Heart right ventricle (tissue), 16 donors: Measurements from ENCODE around the gene SLC9C1. TPM values are rescaled to one million over a fixed set of nuclear protein-coding genes. Genes with fewer than 3 reads are reported as not detected.

Experiments used
- ATAC-seq, 8 donors: fragments of 200-7000 bp; cut with Tn5 transposase; one replicate each; pipeline ENCODE4 v1.9.1; 2020; ENCODE audit warnings: mild to moderate bottlenecking in 8 of 8, moderate library complexity in 8 of 8, moderate number of reproducible peaks in 1 of 8
- DNase-seq, 2 donors: peaks; one replicate each; pipeline ENCODE4 v3.0.0-alpha.2; 2020
- H3K27ac ChIP-seq, 10 donors: fragments of 200-600 bp; sonication (generic) in 2 of 10; one replicate each; pipeline versions ENCODE4 v1.5.0 to v1.8.0; 2020 to 2022; ENCODE audit warnings: mild to moderate bottlenecking in 3 of 10
- H3K27me3 ChIP-seq, 7 donors: fragments of 200-600 bp; one replicate each; pipeline ENCODE4 v1.8.0; 2021 to 2022; ENCODE audit warnings: mild to moderate bottlenecking in 2 of 7
- H3K36me3 ChIP-seq, 9 donors: fragments of 200-600 bp; sonication (generic) in 1 of 9; one replicate each; pipeline versions ENCODE4 v1.5.0 to v1.8.0; 2020 to 2022; ENCODE audit warnings: mild to moderate bottlenecking in 2 of 9
- H3K4me1 ChIP-seq, 9 donors: fragments of 200-600 bp; sonication (generic) in 1 of 9; one replicate each; pipeline versions ENCODE4 v1.5.0 to v1.8.0; 2020 to 2022; ENCODE audit warnings: mild to moderate bottlenecking in 4 of 9
- H3K4me3 ChIP-seq, 10 donors: fragments of 200-600 bp; sonication (generic) in 2 of 10; one replicate each; pipeline versions ENCODE4 v1.5.0 to v1.8.0; 2020 to 2022; ENCODE audit warnings: mild to moderate bottlenecking in 7 of 10, moderate library complexity in 2 of 10
- H3K9me3 ChIP-seq, 11 donors: fragments of 200-600 bp in 10 of 11; sonication (generic) in 2 of 11; one replicate each; pipeline versions ENCODE4 v1.5.0 to v1.8.0; 2013 to 2022; ENCODE audit warnings: mild to moderate bottlenecking in 2 of 11, control low read depth in 1 of 11, moderate library complexity in 1 of 11
- WGBS, 2 donors: extraction: QIAGEN DNeasy Blood & Tissue Kit; methylation state at CpG; one replicate each; pipeline ENCODE4 v1.1.7; 2013; ENCODE audit warnings: inconsistent platforms in 1 of 2; 5-methylcytosine and 5-hydroxymethylcytosine counted together
- intact Hi-C, 10 donors: fragments of 100-400 bp; cut with DNase I; formaldehyde crosslinking; loops; one replicate each; pipeline versions ENCODE4 v1.11.1 to v1.14.2; 2022
- polyA plus RNA-seq, 2 donors: library from polyadenylated mRNA; stranded (reverse); fragments of 200-250 nt; gene quantifications; one replicate each; pipeline ENCODE4 v1.2.3, GENCODE V29; 2013
- total RNA-seq, 10 donors: library from RNA; stranded (reverse); fragmentation: NEBNext Ultra II Directional in 3 of 10; extraction: Animal tissue kit (Norgen Biotek cat#: 25700) in 3 of 10; gene quantifications; one replicate each; pipeline versions ENCODE4 v1.2.1 to v1.2.4, GENCODE V29; 2021 to 2023
- TF ChIP-seq, protein P1 (sequence below), 9 donors: fragments of 200-600 bp; sonication (generic) in 2 of 9; IDR thresholded peaks; one replicate each; pipeline versions ENCODE4 v1.5.0 to v1.8.0; 2021 to 2022; ENCODE audit warnings: antibody characterized with exemption in 9 of 9, mild to moderate bottlenecking in 5 of 9, moderate library complexity in 1 of 9
- donor health status: Arrhythmogenic right ventricular cardiomyopathy.
- donor health status: ischemic (EF 13 %, LVEDD 7.1; RV severe dilation, severe dysfunction).
- donor health status: healthy with polysubstance abuse.
- donor health status: DM: no; HTN: yes; CAD: no.
- donor health status: DM: no; HTN: no; CAD: no.
- donor health status: ischemic (EF 25% LVEDD 6.9; RV normal size, moderate dysfunction).
- donor health status: ischemic (EF 25% LVEDD 5.7; RV mildly dilated, moderate dysfunction).
- donor health status: healthy.
- donor health status: DM: yes; HTN: yes; CAD: no.
- donor health status: Ischemic cardiomyopathy.
- donor health status: ischemic (EF 35%, LVEDD 5.7; RV mildly dilated, moderate dysfunction).
- donor health status: nonischemic (EF 11% LVEDD 7.7; RV severe dilation, severe dysfunction).
- donor health status: DM: yes; HTN: yes; CAD: no.
- donor health status: PGD.
- donor health status: ischemic (EF 29% LVEDD 5.4; RV normal size, mild dysfunction).
- donor health status: nonischemic (EF 23%, LVEDD 6.1; RV moderate dilation, normal function).

The SLC9C1 gene
- total and polyA plus RNA-seq, 12 donors: 0.10 to 2.2 (median 1.5) TPM

GRCh38 chr3:112171144-112171543 is 122.9 kb downstream of the SLC9C1 start:
- intact Hi-C loops: no loop called here
- TF ChIP-seq, protein P1, sequence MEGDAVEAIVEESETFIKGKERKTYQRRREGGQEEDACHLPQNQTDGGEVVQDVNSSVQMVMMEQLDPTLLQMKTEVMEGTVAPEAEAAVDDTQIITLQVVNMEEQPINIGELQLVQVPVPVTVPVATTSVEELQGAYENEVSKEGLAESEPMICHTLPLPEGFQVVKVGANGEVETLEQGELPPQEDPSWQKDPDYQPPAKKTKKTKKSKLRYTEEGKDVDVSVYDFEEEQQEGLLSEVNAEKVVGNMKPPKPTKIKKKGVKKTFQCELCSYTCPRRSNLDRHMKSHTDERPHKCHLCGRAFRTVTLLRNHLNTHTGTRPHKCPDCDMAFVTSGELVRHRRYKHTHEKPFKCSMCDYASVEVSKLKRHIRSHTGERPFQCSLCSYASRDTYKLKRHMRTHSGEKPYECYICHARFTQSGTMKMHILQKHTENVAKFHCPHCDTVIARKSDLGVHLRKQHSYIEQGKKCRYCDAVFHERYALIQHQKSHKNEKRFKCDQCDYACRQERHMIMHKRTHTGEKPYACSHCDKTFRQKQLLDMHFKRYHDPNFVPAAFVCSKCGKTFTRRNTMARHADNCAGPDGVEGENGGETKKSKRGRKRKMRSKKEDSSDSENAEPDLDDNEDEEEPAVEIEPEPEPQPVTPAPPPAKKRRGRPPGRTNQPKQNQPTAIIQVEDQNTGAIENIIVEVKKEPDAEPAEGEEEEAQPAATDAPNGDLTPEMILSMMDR (IDR thresholded peaks at IDR 0.05): no peak
- WGBS, 2 donors: 91 to 94% methylated on average over 3 of the region's 3 CpGs

DNA sequence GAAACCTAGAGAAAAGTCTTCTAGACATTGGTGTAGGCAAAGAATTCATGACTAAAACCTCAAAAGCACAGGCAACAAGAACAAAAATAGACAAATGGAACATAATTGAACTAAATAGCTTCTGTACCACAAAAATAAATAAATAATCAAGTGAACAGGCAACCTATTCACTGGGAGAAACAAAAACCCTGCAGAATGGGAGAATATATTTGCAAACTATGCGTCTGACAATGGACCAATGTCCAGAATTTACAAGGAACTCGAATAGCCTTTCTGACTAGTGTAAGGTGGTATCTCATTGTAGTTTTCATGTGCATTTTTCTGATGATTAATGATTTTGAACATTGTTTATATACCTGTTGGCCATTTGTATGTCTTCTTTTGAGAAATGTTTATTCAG is 124.0 kb downstream of the SLC9C1 start:
- no peak overlapping the region for H3K4me3 ChIP-seq
- no peak overlapping the region for H3K27ac ChIP-seq
- DNase-seq (no peak), ATAC-seq (no peak)
- H3K36me3 ChIP-seq: peaks cover 0 to 15% (median 0%) of the 10 kb centered on the region in 9 donors
- WGBS, 2 donors: 94 to 99% methylated on average over 2 of the region's 2 CpGs
- H3K4me1 ChIP-seq: no peaks in the 10 kb centered on the region
- intact Hi-C loops: no loop called here
- H3K9me3 ChIP-seq: peaks cover 0 to 12% (median 0%) of the 10 kb centered on the region in 11 donors
- TF ChIP-seq, protein P1 (IDR thresholded peaks at IDR 0.05): no peak
- H3K27me3 ChIP-seq: no peaks in the 10 kb centered on the region

More at GRCh38 chr3:112171144-112171543, 122.9 kb downstream of the SLC9C1 start:
- H3K4me3 ChIP-seq: no peak overlapping the region
- no peak for ATAC-seq
- DNase-seq: no peak
- no peaks in the 10 kb centered on the region for H3K4me1 ChIP-seq
- H3K27me3 ChIP-seq: no peaks in the 10 kb centered on the region
- peaks cover 0 to 3% (median 0%) of the 10 kb centered on the region in 11 donors for H3K9me3 ChIP-seq
- H3K27ac ChIP-seq: no peak overlapping the region
- peaks cover 0 to 4% (median 0%) of the 10 kb centered on the region in 9 donors for H3K36me3 ChIP-seq

GRCh38 chr3:112167758-112168157 is 126.3 kb downstream of the SLC9C1 start:
- no peaks in the 10 kb centered on the region for H3K4me1 ChIP-seq
- H3K27ac ChIP-seq: no peak overlapping the region
- no peaks in the 10 kb centered on the region for H3K27me3 ChIP-seq
- ATAC-seq (no peak), DNase-seq (no peak)
- peaks cover 0 to 16% (median 0%) of the 10 kb centered on the region in 9 donors for H3K36me3 ChIP-seq
- TF ChIP-seq, protein P1 (IDR thresholded peaks at IDR 0.05): no peak
- intact Hi-C loops: no loop called here
- H3K9me3 ChIP-seq: peaks cover 0 to 15% (median 0%) of the 10 kb centered on the region in 11 donors
- H3K4me3 ChIP-seq: no peak overlapping the region
- 83 to 84% methylated on average over 2 of the region's 2 CpGs for WGBS, 2 donors

DNA sequence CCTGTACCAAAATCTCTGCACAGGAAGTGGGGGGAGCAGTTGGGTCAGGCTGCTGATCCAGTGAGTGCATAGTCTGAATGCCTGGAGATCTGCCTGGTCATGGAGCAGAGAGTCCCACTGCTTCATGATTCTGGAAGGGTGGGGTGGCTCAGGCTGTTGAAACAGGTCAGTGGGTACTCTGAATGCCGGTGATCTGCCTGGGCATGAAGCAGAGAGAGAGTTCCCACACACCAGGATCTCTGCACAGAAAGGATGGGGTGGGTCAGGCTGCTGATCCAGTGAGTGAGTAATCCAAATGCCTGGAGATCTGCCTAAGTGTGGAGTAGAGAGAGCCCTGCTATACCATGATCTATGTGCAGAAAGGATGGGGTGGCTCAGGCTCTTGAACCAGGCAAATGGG is 144.9 kb downstream of the SLC9C1 start:
- no peaks in the 10 kb centered on the region for H3K36me3 ChIP-seq
- peaks cover 0 to 49% (median 5%) of the 10 kb centered on the region in 11 donors for H3K9me3 ChIP-seq
- no peak overlapping the region for H3K27ac ChIP-seq
- DNase-seq: no peak
- no peak overlapping the region for H3K4me3 ChIP-seq
- H3K4me1 ChIP-seq: no peaks in the 10 kb centered on the region
- intact Hi-C loops: no loop called here
- TF ChIP-seq, protein P1 (IDR thresholded peaks at IDR 0.05): no peak
- WGBS, 2 donors: 88 to 95% methylated on average over 1 of the region's 1 CpG
- H3K27me3 ChIP-seq: no peaks in the 10 kb centered on the region
- no peak for ATAC-seq
